Left ventricle myocardium inferior (tissue), 1 donor: ENCODE measurements around the gene UBXN11. TPM values are rescaled to one million over a fixed set of nuclear protein-coding genes. Genes with fewer than 3 reads are reported as not detected.
A peak's percentile ranks its signal among the peaks of the same experiment; 100 is the strongest.
"Not testable (repeated sequence)": the region's sequence is repeated elsewhere in the genome, so short reads cannot be mapped to it uniquely, and the experiment has no call there.

Experiments used
- DNase-seq: peaks from one replicate; pipeline ENCODE4 v3.0.0-alpha.2; 2020
- H3K27ac ChIP-seq: fragments of 200-600 bp; replicated peaks from 2 replicates; pipeline ENCODE4 v1.8.0; 2021
- H3K27me3 ChIP-seq: fragments of 200-600 bp; 2 replicates; pipeline ENCODE4 v1.8.0; 2021; ENCODE audit warnings: low read depth
- H3K36me3 ChIP-seq: fragments of 200-600 bp; 2 replicates; pipeline ENCODE4 v1.8.0; 2021
- H3K4me1 ChIP-seq: fragments of 200-600 bp; 2 replicates; pipeline ENCODE4 v1.8.0; 2021
- H3K4me3 ChIP-seq: fragments of 200-600 bp; 2 replicates; pipeline ENCODE4 v1.8.0; 2021; ENCODE audit warnings: mild to moderate bottlenecking, moderate library complexity
- H3K9me3 ChIP-seq: fragments of 200-600 bp; replicated peaks from 2 replicates; pipeline ENCODE4 v1.8.0; 2021
- intact Hi-C: fragments of 100-400 bp; cut with micrococcal nuclease; formaldehyde crosslinking; loops from one replicate; pipeline ENCODE4 v1.11.0; 2022
- total RNA-seq: library from RNA; stranded (reverse); fragmentation: NEBNext Ultra II Directional; extraction: Animal tissue kit (Norgen Biotek cat#: 25700); gene quantifications from one replicate; pipeline ENCODE4 v1.2.1, GENCODE V29; 2021
- TF ChIP-seq, protein P1 (sequence below): fragments of 200-600 bp; IDR thresholded peaks from 2 replicates; pipeline ENCODE4 v1.8.0; 2021; ENCODE audit warnings: antibody characterized with exemption, mild to moderate bottlenecking, borderline replicate concordance
- donor health status: DM: no; HTN: yes; CAD: no; lungs with severe emphysema.

Gene UBXN11
- total RNA-seq, 1 donor from 2014 or later: 11.6 TPM

DNA sequence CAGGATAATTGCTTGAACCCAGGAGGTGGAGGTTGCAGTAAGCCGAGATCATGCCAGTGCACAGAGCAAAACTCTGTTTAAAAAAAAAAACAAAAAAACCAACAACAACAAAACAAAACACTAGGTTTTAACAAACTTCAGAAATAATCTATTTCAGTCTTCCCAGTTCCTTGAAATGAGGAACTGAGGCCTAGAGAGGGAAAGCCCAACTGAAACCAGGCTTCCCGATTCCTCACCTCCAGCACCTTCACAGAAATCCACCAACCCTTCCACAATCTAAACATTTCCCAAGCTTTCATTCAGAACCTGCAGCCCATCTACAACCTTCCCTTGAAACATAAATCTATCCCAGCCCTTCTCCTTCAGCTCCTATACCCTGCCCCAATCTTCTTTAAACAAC lies 10.7 kb upstream of the UBXN11 start:
- Histone ChIP-seq H3K36me3 (no peaks in the 10 kb centered on the region), H3K9me3 (no peaks in the 10 kb centered on the region), H3K27ac (peak overlapping the region; percentile 40), H3K4me1 (peaks cover 16% of the 10 kb centered on the region), H3K27me3 (no peaks in the 10 kb centered on the region), H3K4me3 (no peak overlapping the region)
- no peak for DNase-seq
- TF ChIP-seq, protein P1, sequence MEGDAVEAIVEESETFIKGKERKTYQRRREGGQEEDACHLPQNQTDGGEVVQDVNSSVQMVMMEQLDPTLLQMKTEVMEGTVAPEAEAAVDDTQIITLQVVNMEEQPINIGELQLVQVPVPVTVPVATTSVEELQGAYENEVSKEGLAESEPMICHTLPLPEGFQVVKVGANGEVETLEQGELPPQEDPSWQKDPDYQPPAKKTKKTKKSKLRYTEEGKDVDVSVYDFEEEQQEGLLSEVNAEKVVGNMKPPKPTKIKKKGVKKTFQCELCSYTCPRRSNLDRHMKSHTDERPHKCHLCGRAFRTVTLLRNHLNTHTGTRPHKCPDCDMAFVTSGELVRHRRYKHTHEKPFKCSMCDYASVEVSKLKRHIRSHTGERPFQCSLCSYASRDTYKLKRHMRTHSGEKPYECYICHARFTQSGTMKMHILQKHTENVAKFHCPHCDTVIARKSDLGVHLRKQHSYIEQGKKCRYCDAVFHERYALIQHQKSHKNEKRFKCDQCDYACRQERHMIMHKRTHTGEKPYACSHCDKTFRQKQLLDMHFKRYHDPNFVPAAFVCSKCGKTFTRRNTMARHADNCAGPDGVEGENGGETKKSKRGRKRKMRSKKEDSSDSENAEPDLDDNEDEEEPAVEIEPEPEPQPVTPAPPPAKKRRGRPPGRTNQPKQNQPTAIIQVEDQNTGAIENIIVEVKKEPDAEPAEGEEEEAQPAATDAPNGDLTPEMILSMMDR: no peak
- intact Hi-C loops: no loop called here

DNA sequence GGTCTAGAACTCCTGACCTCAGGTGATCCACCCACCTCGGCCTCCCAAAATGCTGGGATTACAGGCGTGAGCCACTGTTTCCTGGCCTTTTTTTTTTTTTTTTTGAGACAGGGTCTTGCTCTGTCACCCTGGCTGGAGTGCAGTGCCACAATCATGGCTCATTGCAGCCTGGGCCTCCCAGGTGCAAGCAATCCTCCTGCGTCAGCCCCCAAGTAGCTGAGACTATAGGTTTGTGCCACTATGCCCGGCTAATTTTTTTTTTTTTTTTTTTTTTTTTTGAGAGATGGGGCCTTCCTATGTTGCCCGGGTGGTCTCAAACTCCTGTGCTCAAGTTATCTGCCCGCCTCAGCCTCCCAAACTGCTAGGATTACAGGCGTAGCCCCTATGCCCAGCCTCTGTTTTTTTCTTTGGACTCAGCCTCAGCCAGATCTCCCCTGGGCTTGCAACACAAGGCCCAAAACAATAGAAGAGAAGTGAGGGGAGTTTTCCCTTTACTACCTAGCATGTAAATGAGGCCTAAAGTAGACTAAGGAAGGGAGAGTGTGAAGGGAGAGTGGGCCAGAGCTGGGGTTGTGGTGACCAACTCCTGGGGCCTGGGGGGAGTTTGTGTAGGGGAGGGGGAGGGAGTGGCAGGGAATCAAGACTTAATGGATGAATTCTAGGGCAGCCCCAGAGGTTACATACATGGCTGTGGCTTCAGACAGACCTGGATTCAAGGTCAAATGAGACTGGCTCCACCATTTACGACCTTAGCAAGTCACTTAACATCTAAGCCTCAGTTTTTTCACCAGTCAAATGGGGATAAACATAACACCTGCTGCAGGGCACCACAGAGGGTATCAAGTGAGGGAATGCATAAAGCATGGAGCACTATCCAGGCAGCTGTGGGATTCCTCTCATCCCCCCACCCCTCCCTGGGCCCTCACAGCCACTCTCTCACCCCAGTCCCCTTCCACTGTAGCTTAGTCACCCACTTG lies 9.7 kb upstream of the UBXN11 start:
- H3K9me3 ChIP-seq: no peaks in the 10 kb centered on the region

DNA sequence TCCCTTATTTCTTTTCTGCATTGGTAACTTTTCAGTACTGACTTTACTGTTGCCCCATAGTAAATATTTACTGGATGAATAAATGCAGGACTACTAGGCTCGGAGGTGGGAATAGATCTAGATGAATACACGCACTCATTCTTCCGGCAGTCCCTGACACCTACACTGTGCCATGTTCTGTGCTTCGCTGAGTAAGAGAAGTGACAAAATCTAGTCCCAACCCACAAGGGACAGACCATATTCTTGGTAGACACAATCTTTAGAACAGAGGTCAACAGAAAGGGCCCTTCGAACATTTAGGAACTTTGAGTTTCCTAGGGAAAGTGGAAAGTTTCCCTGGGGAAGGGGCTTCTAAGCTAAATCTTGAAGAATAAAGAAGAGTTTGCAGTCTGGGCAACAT lies 8.1 kb upstream of the UBXN11 start:
- intact Hi-C loops: no loop called here
- Histone ChIP-seq H3K27me3 (no peaks in the 10 kb centered on the region), H3K36me3 (no peaks in the 10 kb centered on the region), H3K9me3 (no peaks in the 10 kb centered on the region), H3K27ac (no peak overlapping the region), H3K4me1 (peaks cover 9% of the 10 kb centered on the region), H3K4me3 (no peak overlapping the region)
- no peak for DNase-seq
- TF ChIP-seq, protein P1: no peak

More for the DNA sequence above, 9.7 kb upstream of the UBXN11 start:
- H3K4me3 ChIP-seq: no peak overlapping the region
- TF ChIP-seq, protein P1: no peak
- H3K27ac ChIP-seq: no peak overlapping the region
- peaks cover 13% of the 10 kb centered on the region for H3K4me1 ChIP-seq
- no peaks in the 10 kb centered on the region for H3K36me3 ChIP-seq
- H3K27me3 ChIP-seq: no peaks in the 10 kb centered on the region
- DNase-seq: no peak
- intact Hi-C loops: no loop called here

DNA sequence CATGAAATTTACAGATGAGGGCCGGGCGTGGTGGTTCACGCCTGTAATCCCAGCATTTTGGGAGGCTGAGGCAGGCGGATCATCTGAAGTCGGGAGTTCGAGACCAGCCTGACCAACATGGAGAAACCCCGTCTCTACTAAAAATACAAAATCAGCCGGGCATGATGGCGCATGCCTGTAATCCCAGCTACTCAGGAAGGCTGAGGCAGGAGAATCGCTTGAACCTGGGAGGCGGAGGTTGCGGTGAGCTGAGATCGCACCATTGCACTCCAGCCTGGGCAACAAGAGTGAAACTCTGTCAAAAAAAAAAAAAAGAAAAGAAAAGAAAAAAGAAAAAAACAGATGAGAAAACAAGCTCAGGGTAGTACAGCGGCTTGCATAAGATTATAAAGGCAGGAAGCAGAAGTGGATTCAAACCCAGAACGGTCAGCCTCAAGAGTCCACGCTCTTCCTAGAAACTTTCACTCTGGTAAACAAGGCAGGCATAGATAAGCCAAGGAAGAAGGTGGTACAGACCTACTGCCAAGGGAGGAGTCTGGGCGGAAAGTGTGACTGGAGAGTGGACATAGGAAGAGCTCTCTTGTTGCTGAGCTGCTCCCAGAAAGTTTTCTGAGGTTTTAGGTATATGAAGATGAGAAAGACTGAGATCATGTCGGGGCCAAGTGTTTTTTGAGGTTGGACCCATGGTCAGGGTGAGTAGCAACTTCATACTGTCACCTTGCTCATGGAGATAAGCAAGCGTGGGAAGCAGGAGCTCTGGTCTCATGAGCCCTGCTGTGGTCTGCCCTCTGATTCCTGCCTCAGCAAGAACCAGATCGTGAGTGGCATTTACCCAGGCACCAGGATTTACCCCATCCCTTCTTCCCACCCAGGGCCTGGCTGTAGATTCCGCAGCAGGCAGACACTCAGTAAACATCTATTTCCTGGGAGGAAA lies 1.8 kb upstream of the UBXN11 start:
- H3K9me3 ChIP-seq, H3K27me3 ChIP-seq, intact Hi-C loops, H3K36me3 ChIP-seq, H3K4me3 ChIP-seq, H3K27ac ChIP-seq, DNase-seq: not testable (repeated sequence)
- H3K4me1 ChIP-seq: peaks cover 18% of the 10 kb centered on the region

DNA sequence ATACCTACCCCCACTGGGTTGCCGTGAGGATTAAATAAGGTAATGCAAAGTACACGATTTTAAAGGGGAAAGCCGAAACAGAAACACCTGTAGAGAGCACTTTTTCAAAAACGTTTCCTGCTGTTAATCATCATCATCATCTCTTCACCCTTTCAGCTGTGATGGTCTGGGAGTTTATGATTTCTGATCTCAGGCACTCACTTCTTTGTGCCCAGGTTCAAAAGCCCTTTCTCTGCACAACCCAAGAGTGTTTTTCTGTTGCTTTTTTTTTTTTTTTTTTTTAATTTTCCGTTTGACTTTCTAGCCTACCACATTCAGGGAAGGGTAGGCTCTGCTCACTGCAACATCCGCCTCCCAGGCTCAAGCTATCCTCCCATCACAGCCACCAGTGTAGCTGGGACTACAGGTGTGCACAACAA lies 936 bp upstream of the UBXN11 start:
- TF ChIP-seq, protein P1: no peak
- no peak overlapping the region for H3K4me3 ChIP-seq

More for the DNA sequence above, 936 bp upstream of the UBXN11 start:
- Histone ChIP-seq H3K4me1 (peaks cover 22% of the 10 kb centered on the region), H3K36me3 (no peaks in the 10 kb centered on the region), H3K27me3 (no peaks in the 10 kb centered on the region), H3K9me3 (no peaks in the 10 kb centered on the region), H3K27ac (peak overlapping the region; percentile 68)
- intact Hi-C loops: no loop called here
- DNase-seq: no peak
